CD14-positive monocyte (primary cell): Measurements from ENCODE around the gene DOCK4. TPM values are rescaled to one million over a fixed set of nuclear protein-coding genes. Genes with fewer than 3 reads are reported as not detected.

Experiments used
- DNase-seq, 3 donors: peaks; one replicate each; pipeline ENCODE4 v3.0.0-alpha.2; 2011 to 2022
- H2AFZ ChIP-seq: 2 replicates; pipeline ENCODE4 v1.6.0; 2012; ENCODE audit warnings: mild to moderate bottlenecking, low read depth, low read length, inconsistent platforms; ENCODE audit not compliant: insufficient read depth, poor library complexity, severe bottlenecking
- H3K27ac ChIP-seq, 2 donors: 1 replicate in 1 of 2; 2 replicates in 1 of 2; pipeline ENCODE4 v1.5.1; 2012 to 2013; ENCODE audit warnings: low read length in 2 of 2, control low read depth in 1 of 2, inconsistent platforms in 1 of 2, low read depth in 1 of 2, mild to moderate bottlenecking in 1 of 2
- H3K27me3 ChIP-seq, 2 donors: one replicate each; pipeline versions ENCODE4 v1.6.0 to v1.6.1; 2011 to 2013; ENCODE audit warnings: low read length in 2 of 2; ENCODE audit not compliant: control insufficient read depth in 2 of 2, insufficient read depth in 2 of 2
- H3K36me3 ChIP-seq, 2 donors: replicated peaks in 1 of 2; 1 replicate in 1 of 2; 2 replicates in 1 of 2; pipeline versions ENCODE4 v1.5.1 to v1.6.1; 2012 to 2013; ENCODE audit warnings: low read length in 2 of 2, control low read depth in 1 of 2, inconsistent platforms in 1 of 2, mild to moderate bottlenecking in 1 of 2; ENCODE audit not compliant: insufficient read depth in 2 of 2, control insufficient read depth in 1 of 2
- H3K4me1 ChIP-seq, 2 donors: 1 replicate in 1 of 2; 2 replicates in 1 of 2; pipeline versions ENCODE4 v1.5.1 to v1.6.1; 2012 to 2013; ENCODE audit warnings: low read length in 2 of 2, control low read depth in 1 of 2, inconsistent platforms in 1 of 2, mild to moderate bottlenecking in 1 of 2, moderate library complexity in 1 of 2; ENCODE audit not compliant: insufficient read depth in 2 of 2, control insufficient read depth in 1 of 2
- H3K4me2 ChIP-seq: replicated peaks from 2 replicates; pipeline ENCODE3; 2012; ENCODE audit warnings: low read length, moderate library complexity, mild to moderate bottlenecking; ENCODE audit not compliant: poor library complexity, severe bottlenecking; ENCODE audit errors: extremely low read depth
- H3K4me3 ChIP-seq, 3 experiments: fragments of 200-600 bp in 1 of 3; sonication (generic) in 1 of 3; replicated peaks in 1 of 3; 1 replicate in 2 of 3; 2 replicates in 1 of 3; pipeline ENCODE4 v1.5.1; 2011 to 2013; ENCODE audit warnings: low read length in 3 of 3, mild to moderate bottlenecking in 3 of 3, control low read depth in 2 of 3, low read depth in 2 of 3, inconsistent platforms in 1 of 3, moderate library complexity in 1 of 3
- H3K79me2 ChIP-seq: 2 replicates; pipeline ENCODE4 v1.6.0; 2012; ENCODE audit warnings: mild to moderate bottlenecking, control low read depth, inconsistent platforms, low read length, moderate library complexity; ENCODE audit not compliant: insufficient read depth
- H3K9ac ChIP-seq: 2 replicates; pipeline ENCODE4 v1.6.0; 2017; ENCODE audit warnings: low read length, mild to moderate bottlenecking; ENCODE audit not compliant: insufficient read depth, poor library complexity, severe bottlenecking
- H3K9me3 ChIP-seq, 2 donors: replicated peaks in 1 of 2; 1 replicate in 1 of 2; 2 replicates in 1 of 2; pipeline versions ENCODE4 v1.5.1 to v1.6.1; 2012 to 2013; ENCODE audit warnings: low read length in 2 of 2, control low read depth in 1 of 2; ENCODE audit not compliant: control insufficient read depth in 1 of 2, insufficient read depth in 1 of 2
- H4K20me1 ChIP-seq: 2 replicates; pipeline ENCODE4 v1.6.0; 2012; ENCODE audit warnings: mild to moderate bottlenecking, low read length, control low read depth, moderate library complexity; ENCODE audit not compliant: insufficient read depth
- H3K27ac Mint-ChIP-seq, 7 donors: one replicate each; pipeline ENCODE4 v1.8.0; 2020; ENCODE audit warnings: mild to moderate bottlenecking in 7 of 7, mixed read lengths in 7 of 7, moderate library complexity in 6 of 7, inconsistent platforms in 2 of 7
- H3K27me3 Mint-ChIP-seq, 3 donors: one replicate each; pipeline ENCODE4 v1.8.0; 2021 to 2022; ENCODE audit warnings: low read depth in 3 of 3, mild to moderate bottlenecking in 3 of 3, mixed read lengths in 3 of 3, moderate library complexity in 3 of 3, inconsistent platforms in 1 of 3
- H3K36me3 Mint-ChIP-seq, 2 donors: one replicate each; pipeline ENCODE4 v1.8.0; 2020; ENCODE audit warnings: mixed read lengths in 2 of 2, inconsistent platforms in 1 of 2, mild to moderate bottlenecking in 1 of 2
- H3K4me1 Mint-ChIP-seq: one replicate; pipeline ENCODE4 v1.8.0; 2020; ENCODE audit warnings: mild to moderate bottlenecking, mixed read lengths
- H3K4me3 Mint-ChIP-seq, 2 donors: one replicate each; pipeline ENCODE4 v1.8.0; 2020; ENCODE audit warnings: mild to moderate bottlenecking in 2 of 2, mixed read lengths in 2 of 2, moderate library complexity in 1 of 2
- H3K9me3 Mint-ChIP-seq, 7 donors: one replicate each; pipeline ENCODE4 v1.8.0; 2020 to 2022; ENCODE audit warnings: mixed read lengths in 7 of 7, mild to moderate bottlenecking in 6 of 7, moderate library complexity in 6 of 7, inconsistent platforms in 2 of 7
- WGBS: methylation state at CpG from one replicate; pipeline ENCODE4 v1.1.5; 2013; ENCODE audit warnings: missing lambda C conversion rate; ENCODE audit not compliant: insufficient coverage; 5-methylcytosine and 5-hydroxymethylcytosine counted together
- intact Hi-C, 2 donors: fragments of 100-400 bp; cut with micrococcal nuclease; formaldehyde crosslinking; loops; one replicate each; pipeline versions ENCODE4 v1.15.0 to v1.15.1; 2023
- polyA plus RNA-seq, 3 donors: library from polyadenylated mRNA; depleted of rRNA in 1 of 3; unstranded in 2 of 3; stranded (reverse) in 1 of 3; fragments of 300-500 nt in 2 of 3; fragments of >200 nt in 1 of 3; fragmentation: Illumina TruSeq in 2 of 3; gene quantifications; 1 replicate in 2 of 3; 2 replicates in 1 of 3; pipeline ENCODE4 v1.2.3, GENCODE V29; 2012 to 2021
- TF ChIP-seq, protein P1 (sequence below): fragments of 200-600 bp; IDR thresholded peaks from one replicate; pipeline ENCODE4 v1.8.0; 2022; ENCODE audit warnings: antibody characterized with exemption, mild to moderate bottlenecking

The DOCK4 gene
- polyA plus RNA-seq, 3 donors: 1.3 to 5.0 (median 2.7) TPM

DNA sequence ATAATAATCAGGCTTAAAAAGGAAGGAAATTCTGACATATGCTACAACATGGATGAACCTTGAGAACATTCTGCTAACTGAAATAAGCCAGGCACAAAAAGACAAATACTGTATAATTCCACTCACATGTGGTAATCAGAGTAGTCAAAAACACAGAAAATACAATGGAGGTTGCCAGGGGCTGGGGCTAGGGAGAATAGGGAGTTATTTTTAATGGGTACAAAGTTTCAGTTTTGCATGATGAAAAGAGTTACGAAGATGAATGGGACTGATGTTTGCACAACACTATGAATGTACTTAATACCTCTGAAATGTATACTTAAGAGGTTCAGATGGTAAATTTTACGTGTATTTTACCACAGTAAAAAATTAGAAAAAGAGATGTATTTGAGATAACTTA is 145.6 kb downstream of the DOCK4 start:
- no CpG with 5 or more reads among the region's 2 CpGs for WGBS
- Histone ChIP-seq H3K4me2 (no peak overlapping the region), H3K9ac (no peak overlapping the region), H3K27me3 (no peaks in the 10 kb centered on the region), H3K4me3 (no peak overlapping the region), H3K79me2 (no peaks in the 10 kb centered on the region), H3K27ac (no peak overlapping the region), H3K9me3 (no peaks in the 10 kb centered on the region), H3K4me1 (no peaks in the 10 kb centered on the region), H4K20me1 (no peaks in the 10 kb centered on the region), H3K36me3 (no peaks in the 10 kb centered on the region), H2AFZ (no peak overlapping the region)
- H3K27me3 Mint-ChIP-seq: peaks cover 0 to 2% (median 0%) of the 10 kb centered on the region in 3 donors
- TF ChIP-seq, protein P1, sequence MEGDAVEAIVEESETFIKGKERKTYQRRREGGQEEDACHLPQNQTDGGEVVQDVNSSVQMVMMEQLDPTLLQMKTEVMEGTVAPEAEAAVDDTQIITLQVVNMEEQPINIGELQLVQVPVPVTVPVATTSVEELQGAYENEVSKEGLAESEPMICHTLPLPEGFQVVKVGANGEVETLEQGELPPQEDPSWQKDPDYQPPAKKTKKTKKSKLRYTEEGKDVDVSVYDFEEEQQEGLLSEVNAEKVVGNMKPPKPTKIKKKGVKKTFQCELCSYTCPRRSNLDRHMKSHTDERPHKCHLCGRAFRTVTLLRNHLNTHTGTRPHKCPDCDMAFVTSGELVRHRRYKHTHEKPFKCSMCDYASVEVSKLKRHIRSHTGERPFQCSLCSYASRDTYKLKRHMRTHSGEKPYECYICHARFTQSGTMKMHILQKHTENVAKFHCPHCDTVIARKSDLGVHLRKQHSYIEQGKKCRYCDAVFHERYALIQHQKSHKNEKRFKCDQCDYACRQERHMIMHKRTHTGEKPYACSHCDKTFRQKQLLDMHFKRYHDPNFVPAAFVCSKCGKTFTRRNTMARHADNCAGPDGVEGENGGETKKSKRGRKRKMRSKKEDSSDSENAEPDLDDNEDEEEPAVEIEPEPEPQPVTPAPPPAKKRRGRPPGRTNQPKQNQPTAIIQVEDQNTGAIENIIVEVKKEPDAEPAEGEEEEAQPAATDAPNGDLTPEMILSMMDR: no peak
- DNase-seq: no peak
- peaks cover 2% of the 10 kb centered on the region for H3K4me1 Mint-ChIP-seq
- H3K36me3 Mint-ChIP-seq: no peaks in the 10 kb centered on the region
- intact Hi-C loops: no loop called here
- H3K4me3 Mint-ChIP-seq: no peak overlapping the region
- H3K9me3 Mint-ChIP-seq: no peaks in the 10 kb centered on the region
- peak overlapping the region in 1 of 7 donors; percentile 17 for H3K27ac Mint-ChIP-seq

DNA sequence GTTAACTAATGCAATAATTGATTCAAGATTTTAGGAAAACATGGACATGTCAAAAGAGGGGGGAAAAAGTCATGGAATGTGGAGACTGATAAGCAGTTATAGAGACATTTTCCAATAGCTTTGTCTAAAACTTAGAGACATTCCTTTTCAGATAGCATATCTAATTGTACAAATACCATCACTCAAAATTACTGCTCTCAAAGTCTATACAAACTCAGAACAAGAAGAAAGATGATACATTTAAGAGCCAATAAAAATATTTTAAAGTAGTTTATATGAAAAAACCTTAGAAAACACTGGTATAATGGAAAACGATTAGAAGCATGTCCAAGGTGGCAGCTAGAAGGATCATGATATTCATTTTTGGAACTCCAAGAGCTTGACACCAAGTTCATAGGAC is 146.5 kb downstream of the DOCK4 start:
- H3K4me3 ChIP-seq: no peak overlapping the region
- no peak overlapping the region for H3K9ac ChIP-seq
- H4K20me1 ChIP-seq: no peaks in the 10 kb centered on the region
- intact Hi-C loops: no loop called here
- no peaks in the 10 kb centered on the region for H3K79me2 ChIP-seq
- H3K27ac ChIP-seq: no peak overlapping the region
- H3K9me3 ChIP-seq: no peaks in the 10 kb centered on the region
- Mint-ChIP-seq H3K27me3 (peaks cover 0 to 3% (median 0%) of the 10 kb centered on the region in 3 donors), H3K36me3 (no peaks in the 10 kb centered on the region), H3K4me1 (peaks cover 2% of the 10 kb centered on the region), H3K4me3 (no peak overlapping the region), H3K27ac (no peak overlapping the region), H3K9me3 (no peaks in the 10 kb centered on the region)
- no peaks in the 10 kb centered on the region for H3K4me1 ChIP-seq
- TF ChIP-seq, protein P1: no peak
- no peak for DNase-seq
- no peaks in the 10 kb centered on the region for H3K27me3 ChIP-seq
- no CpG with 5 or more reads among the region's 1 CpG for WGBS
- H3K4me2 ChIP-seq: no peak overlapping the region
- H2AFZ ChIP-seq: no peak overlapping the region
- H3K36me3 ChIP-seq: no peaks in the 10 kb centered on the region
